ENCODE measurements around the gene CDCP2. TPM values are rescaled to one million over a fixed set of nuclear protein-coding genes. Genes with fewer than 3 reads are reported as not detected.

The CDCP2 gene
- total RNA-seq, 1 donor from 2014 or later, result not detected

- no peaks in the 10 kb centered on the region for H3K4me1 Mint-ChIP-seq (ENCODE audit: low read depth)
- H3K27me3 Mint-ChIP-seq, result no peaks in the 10 kb centered on the region
- no peak overlapping the region for H3K4me3 Mint-ChIP-seq (ENCODE audit: low read depth)
- no peak for DNase-seq (ENCODE audit: low spot score, unreplicated experiment)
- peak overlapping the region; percentile 67 for H3K27ac Mint-ChIP-seq
- no peaks in the 10 kb centered on the region for H3K9me3 Mint-ChIP-seq (ENCODE audit: low read depth)
- TF ChIP-seq CTCF (IDR thresholded peaks at IDR 0.05; ENCODE audit: unreplicated experiment), result no peak
- H3K36me3 Mint-ChIP-seq (ENCODE audit: insufficient read depth), result no peaks in the 10 kb centered on the region
Observed at GRCh38 chr1:54172614-54173599, 20.1 kb upstream of the CDCP2 start.

DNA sequence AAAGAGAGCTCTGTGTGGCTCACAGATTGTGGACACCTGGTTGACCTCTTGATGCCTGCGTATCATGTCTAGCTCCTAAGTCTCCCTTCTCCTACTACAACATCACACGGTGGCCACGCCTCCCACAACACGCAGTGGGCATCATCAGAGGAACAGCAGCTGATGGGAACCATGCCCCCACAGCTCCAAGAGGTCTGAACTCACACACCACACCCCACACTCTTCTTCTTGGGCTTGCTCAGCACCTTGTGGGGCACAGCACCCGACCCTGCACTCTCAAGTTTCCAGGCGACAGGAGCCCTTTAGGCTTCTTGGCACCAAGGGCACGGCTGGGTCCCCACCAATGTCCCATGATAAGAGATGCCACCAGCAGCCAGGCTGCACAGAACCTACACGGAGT is 18.8 kb upstream of the CDCP2 start:
- H3K4me1 Mint-ChIP-seq (ENCODE audit: low read depth), result no peaks in the 10 kb centered on the region
- no peak for TF ChIP-seq CTCF (IDR thresholded peaks at IDR 0.05; ENCODE audit: unreplicated experiment)

DNA sequence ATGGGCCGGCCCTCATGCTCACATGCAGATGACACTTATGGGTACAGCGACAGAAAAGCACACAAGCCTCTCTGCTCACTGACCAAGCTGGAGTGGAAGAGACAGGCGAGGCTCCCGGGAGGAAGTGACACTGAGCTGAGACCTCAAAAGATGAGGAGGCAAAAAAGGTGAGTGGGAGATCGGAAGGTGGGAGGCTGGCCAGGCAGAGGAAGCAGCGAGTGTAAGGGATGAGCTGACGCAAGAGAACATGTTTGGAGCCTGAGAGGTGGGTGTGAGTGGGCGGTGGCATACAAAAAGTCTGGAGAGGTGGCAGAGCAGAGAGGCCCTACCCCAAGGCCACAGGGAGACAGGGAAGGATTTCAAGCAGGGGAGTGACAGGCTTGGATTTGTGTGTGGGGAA is 18.2 kb upstream of the CDCP2 start:
- H3K4me1 Mint-ChIP-seq (ENCODE audit: low read depth), result no peaks in the 10 kb centered on the region

More for the DNA sequence above, 18.8 kb upstream of the CDCP2 start:
- Mint-ChIP-seq H3K27me3 (peaks cover under 1% of the 10 kb centered on the region), H3K36me3 (ENCODE audit: insufficient read depth) (no peaks in the 10 kb centered on the region), H3K27ac (no peak overlapping the region), H3K4me3 (ENCODE audit: low read depth) (no peak overlapping the region), H3K9me3 (ENCODE audit: low read depth) (no peaks in the 10 kb centered on the region)
- DNase-seq (ENCODE audit: low spot score, unreplicated experiment), result no peak

DNA sequence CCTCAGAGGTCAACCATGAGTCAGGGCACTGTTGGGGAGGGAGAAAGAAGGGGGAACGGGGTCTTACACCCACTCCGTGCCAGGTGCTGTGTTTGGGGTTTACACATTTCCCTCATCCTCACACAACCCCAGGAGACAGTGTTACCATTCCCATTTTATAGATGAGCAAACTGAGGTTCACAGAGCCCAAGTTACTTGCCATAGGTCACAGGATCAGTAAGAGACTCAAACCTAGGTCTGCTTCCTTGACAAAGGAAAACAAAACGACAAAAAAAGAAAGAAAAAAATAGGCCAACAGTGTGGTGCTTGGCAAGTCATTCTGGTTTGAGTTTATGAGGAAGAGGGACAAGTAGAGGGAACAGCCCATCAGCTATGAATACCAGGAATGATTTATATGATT is 16.3 kb upstream of the CDCP2 start:
- no peak for TF ChIP-seq CTCF (IDR thresholded peaks at IDR 0.05; ENCODE audit: unreplicated experiment)
- Mint-ChIP-seq H3K36me3 (ENCODE audit: insufficient read depth) (no peaks in the 10 kb centered on the region), H3K4me3 (ENCODE audit: low read depth) (no peak overlapping the region), H3K9me3 (ENCODE audit: low read depth) (no peaks in the 10 kb centered on the region), H3K4me1 (ENCODE audit: low read depth) (no peaks in the 10 kb centered on the region), H3K27me3 (peaks cover 3% of the 10 kb centered on the region), H3K27ac (no peak overlapping the region)
- DNase-seq (ENCODE audit: low spot score, unreplicated experiment), result no peak

More for the DNA sequence above, 18.2 kb upstream of the CDCP2 start:
- no peaks in the 10 kb centered on the region for H3K9me3 Mint-ChIP-seq (ENCODE audit: low read depth)
- no peak for DNase-seq (ENCODE audit: low spot score, unreplicated experiment)
- TF ChIP-seq CTCF (IDR thresholded peaks at IDR 0.05; ENCODE audit: unreplicated experiment), result no peak
- no peaks in the 10 kb centered on the region for H3K36me3 Mint-ChIP-seq (ENCODE audit: insufficient read depth)
- H3K27me3 Mint-ChIP-seq, result peaks cover 3% of the 10 kb centered on the region
- no peak overlapping the region for H3K4me3 Mint-ChIP-seq (ENCODE audit: low read depth)
- H3K27ac Mint-ChIP-seq, result no peak overlapping the region

- H3K9me3 Mint-ChIP-seq (ENCODE audit: low read depth), result no peaks in the 10 kb centered on the region
- no peaks in the 10 kb centered on the region for H3K36me3 Mint-ChIP-seq (ENCODE audit: insufficient read depth)
- no peak overlapping the region for H3K27ac Mint-ChIP-seq
- peaks cover 3% of the 10 kb centered on the region for H3K27me3 Mint-ChIP-seq
- TF ChIP-seq CTCF (IDR thresholded peaks at IDR 0.05; ENCODE audit: unreplicated experiment), result no peak
- H3K4me3 Mint-ChIP-seq (ENCODE audit: low read depth), result no peak overlapping the region
- no peak for DNase-seq (ENCODE audit: low spot score, unreplicated experiment)
- H3K4me1 Mint-ChIP-seq (ENCODE audit: low read depth), result no peaks in the 10 kb centered on the region
Observed at GRCh38 chr1:54168206-54168965, 15.6 kb upstream of the CDCP2 start.
